Measurements from ENCODE around the gene KCNJ6. TPM values are rescaled to one million over a fixed set of nuclear protein-coding genes. Genes with fewer than 3 reads are reported as not detected.

KCNJ6 gene
- total and polyA plus RNA-seq, 2 donors from 2014 or later: 0.06 TPM; not detected in 1

GRCh38 chr21:37620401-37620800 is 295.9 kb downstream of the KCNJ6 start:
- DNase-seq (no peak), FAIRE-seq (no peak)
- H3K9ac ChIP-seq (ENCODE audit: low read length in 3 of 3): no peak overlapping the region
- intact Hi-C loops (cut with DNase I): no loop called here
- no peaks in the 10 kb centered on the region for H3K36me3 ChIP-seq (ENCODE audit: control insufficient read depth in 2 of 3, insufficient read depth in 3 of 3, low read length in 3 of 3)
- no peaks in the 10 kb centered on the region for H3K9me3 ChIP-seq (ENCODE audit: control insufficient read depth in 2 of 3, insufficient read depth in 1 of 3, low read length in 3 of 3)
- peaks cover 0 to 4% (median 2%) of the 10 kb centered on the region in 3 donors for H3K4me1 ChIP-seq (ENCODE audit: control insufficient read depth in 2 of 3, insufficient read depth in 2 of 3, low read depth in 1 of 3, low read length in 3 of 3)
- TF ChIP-seq CTCF (IDR thresholded peaks at IDR 0.05; ENCODE audit: borderline replicate concordance, extremely low read depth, insufficient read depth): no peak
- H3K4me3 ChIP-seq (ENCODE audit: low read length in 3 of 3): no peak overlapping the region
- no peak overlapping the region for H3K27ac ChIP-seq (ENCODE audit: low read depth in 2 of 2, low read length in 2 of 2)
- no peaks in the 10 kb centered on the region for H3K27me3 ChIP-seq (ENCODE audit: control insufficient read depth, insufficient read depth, low read length)

GRCh38 chr21:37619464-37619974 is 296.7 kb downstream of the KCNJ6 start:
- Histone ChIP-seq H3K27me3 (ENCODE audit: control insufficient read depth, insufficient read depth, low read length) (no peaks in the 10 kb centered on the region), H3K4me1 (ENCODE audit: control insufficient read depth in 2 of 3, insufficient read depth in 2 of 3, low read depth in 1 of 3, low read length in 3 of 3) (peaks cover 0 to 4% (median 2%) of the 10 kb centered on the region in 3 donors), H3K4me3 (ENCODE audit: low read length in 3 of 3) (no peak overlapping the region), H3K27ac (ENCODE audit: low read depth in 2 of 2, low read length in 2 of 2) (no peak overlapping the region), H3K9ac (ENCODE audit: low read length in 3 of 3) (no peak overlapping the region), H3K9me3 (ENCODE audit: control insufficient read depth in 2 of 3, insufficient read depth in 1 of 3, low read length in 3 of 3) (no peaks in the 10 kb centered on the region), H3K36me3 (ENCODE audit: control insufficient read depth in 2 of 3, insufficient read depth in 3 of 3, low read length in 3 of 3) (no peaks in the 10 kb centered on the region)
- TF ChIP-seq CTCF (IDR thresholded peaks at IDR 0.05; ENCODE audit: borderline replicate concordance, extremely low read depth, insufficient read depth): no peak
- intact Hi-C loops (cut with DNase I): no loop called here
- FAIRE-seq (no peak), DNase-seq (no peak)

- Histone ChIP-seq H3K27me3 (ENCODE audit: control insufficient read depth, insufficient read depth, low read length) (no peaks in the 10 kb centered on the region), H3K9me3 (ENCODE audit: control insufficient read depth in 2 of 3, insufficient read depth in 1 of 3, low read length in 3 of 3) (peaks cover 0 to 3% (median 0%) of the 10 kb centered on the region in 3 donors), H3K9ac (ENCODE audit: low read length in 3 of 3) (no peak overlapping the region), H3K27ac (ENCODE audit: low read depth in 2 of 2, low read length in 2 of 2) (no peak overlapping the region), H3K36me3 (ENCODE audit: control insufficient read depth in 2 of 3, insufficient read depth in 3 of 3, low read length in 3 of 3) (no peaks in the 10 kb centered on the region), H3K4me1 (ENCODE audit: control insufficient read depth in 2 of 3, insufficient read depth in 2 of 3, low read depth in 1 of 3, low read length in 3 of 3) (peaks cover 0 to 4% (median 2%) of the 10 kb centered on the region in 3 donors), H3K4me3 (ENCODE audit: low read length in 3 of 3) (no peak overlapping the region)
- no peak for FAIRE-seq
- intact Hi-C loops (cut with DNase I): no loop called here
- TF ChIP-seq CTCF (IDR thresholded peaks at IDR 0.05; ENCODE audit: borderline replicate concordance, extremely low read depth, insufficient read depth): no peak
- DNase-seq: no peak
These were observed 298.2 kb downstream of the KCNJ6 start for GRCh38 chr21:37618081-37618480.

GRCh38 chr21:37615962-37616361 is 300.3 kb downstream of the KCNJ6 start:
- intact Hi-C loops (cut with DNase I): no loop called here
- DNase-seq (no peak), FAIRE-seq (no peak)
- no peak for TF ChIP-seq CTCF (IDR thresholded peaks at IDR 0.05; ENCODE audit: borderline replicate concordance, extremely low read depth, insufficient read depth)
- Histone ChIP-seq H3K4me1 (ENCODE audit: control insufficient read depth in 2 of 3, insufficient read depth in 2 of 3, low read depth in 1 of 3, low read length in 3 of 3) (peaks cover 0 to 2% (median 0%) of the 10 kb centered on the region in 3 donors), H3K27ac (ENCODE audit: low read depth in 2 of 2, low read length in 2 of 2) (no peak overlapping the region), H3K36me3 (ENCODE audit: control insufficient read depth in 2 of 3, insufficient read depth in 3 of 3, low read length in 3 of 3) (no peaks in the 10 kb centered on the region), H3K4me3 (ENCODE audit: low read length in 3 of 3) (no peak overlapping the region), H3K9me3 (ENCODE audit: control insufficient read depth in 2 of 3, insufficient read depth in 1 of 3, low read length in 3 of 3) (peaks cover 0 to 3% (median 0%) of the 10 kb centered on the region in 3 donors), H3K9ac (ENCODE audit: low read length in 3 of 3) (no peak overlapping the region), H3K27me3 (ENCODE audit: control insufficient read depth, insufficient read depth, low read length) (no peaks in the 10 kb centered on the region)

Measured in kidney (tissue), 14 donors.